GM18861 (cell line): ENCODE data around the gene CCSER1.
A peak's percentile ranks its signal among the peaks of the same experiment; 100 is the strongest.

ENCODE experiments used
- ATAC-seq: cut with Tn5 transposase; IDR thresholded peaks from one replicate; pipeline ENCODE4 v1.9.1; 2021; ENCODE audit not compliant: unreplicated experiment

CCSER1 gene

DNA sequence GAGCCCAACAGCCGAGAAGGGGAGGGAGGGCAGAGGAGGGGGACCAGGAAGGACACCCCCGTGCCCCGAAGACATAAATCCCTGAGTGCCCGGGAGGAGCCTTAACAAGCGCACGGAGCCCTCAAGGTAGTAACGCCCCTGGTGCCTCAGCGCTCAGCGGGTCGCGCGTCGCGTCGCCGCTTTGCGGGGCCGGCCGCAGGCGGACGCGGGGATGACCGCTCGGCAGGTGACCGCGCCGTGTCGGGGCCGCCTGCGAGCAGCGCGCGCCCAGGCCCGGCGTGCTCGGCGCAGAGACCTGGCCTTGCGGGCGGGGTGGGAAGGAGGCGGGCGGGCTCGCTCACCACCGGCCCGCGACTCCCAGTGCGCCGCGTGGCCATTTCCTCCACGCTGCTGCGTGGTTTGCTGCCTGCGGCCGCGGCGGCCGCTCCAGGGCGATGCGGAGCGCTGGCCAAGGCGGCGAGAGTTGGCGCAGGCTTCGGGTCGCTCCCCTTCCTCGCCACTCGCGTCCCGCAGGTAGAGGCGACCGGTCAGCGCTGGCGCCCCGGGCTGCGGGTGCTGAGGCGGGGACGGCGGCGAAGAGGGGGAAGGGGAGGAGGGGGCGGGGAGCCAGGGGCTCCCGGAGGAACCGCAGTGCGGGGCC lies 632 bp downstream of the CCSER1 start:
- ATAC-seq = peak; percentile 15

DNA sequence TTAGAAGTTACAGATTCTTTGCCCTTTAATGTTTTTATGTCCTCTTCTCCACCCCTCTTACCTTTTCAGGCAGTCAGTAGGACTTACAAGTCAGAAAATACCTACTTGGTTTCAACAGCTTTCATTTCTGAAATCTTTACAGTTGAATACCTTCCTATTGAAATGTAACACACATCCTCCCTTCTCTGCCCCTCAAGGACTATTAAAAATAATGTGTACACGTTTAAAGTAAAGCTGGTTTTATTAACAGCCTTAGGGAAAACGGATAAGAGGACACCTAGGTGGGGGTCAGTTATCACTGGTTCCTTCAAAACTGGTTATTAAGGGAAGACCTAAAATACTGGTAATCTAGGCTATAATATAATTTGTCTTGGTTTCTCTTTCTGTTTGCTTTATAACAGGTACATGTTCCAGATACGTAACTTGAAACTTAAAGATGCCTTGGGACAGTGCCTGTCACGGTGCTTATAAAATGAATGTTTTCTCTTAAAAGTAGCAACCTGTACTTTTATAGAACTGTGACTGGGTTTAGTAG lies 1.8 kb downstream of the CCSER1 start:
- no peak for ATAC-seq

DNA sequence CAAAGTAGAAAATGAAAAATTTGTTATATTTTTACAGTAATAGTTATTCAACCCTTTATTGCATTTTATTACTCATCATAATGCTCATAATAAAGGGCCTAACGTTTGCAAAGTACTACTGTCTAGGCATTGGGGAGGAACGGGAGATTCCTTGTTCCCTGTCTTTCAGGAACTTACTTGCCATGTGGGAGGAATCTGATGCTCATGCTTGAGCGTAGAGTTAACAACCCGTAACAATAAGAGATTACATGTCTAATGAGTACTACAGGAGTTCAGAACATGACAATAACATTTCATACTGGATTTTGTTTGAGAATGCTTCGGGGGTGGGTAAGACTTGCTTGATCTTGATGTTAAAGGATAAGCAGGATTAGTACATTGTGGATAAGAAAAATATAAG lies 2.9 kb downstream of the CCSER1 start:
- ATAC-seq = no peak

DNA sequence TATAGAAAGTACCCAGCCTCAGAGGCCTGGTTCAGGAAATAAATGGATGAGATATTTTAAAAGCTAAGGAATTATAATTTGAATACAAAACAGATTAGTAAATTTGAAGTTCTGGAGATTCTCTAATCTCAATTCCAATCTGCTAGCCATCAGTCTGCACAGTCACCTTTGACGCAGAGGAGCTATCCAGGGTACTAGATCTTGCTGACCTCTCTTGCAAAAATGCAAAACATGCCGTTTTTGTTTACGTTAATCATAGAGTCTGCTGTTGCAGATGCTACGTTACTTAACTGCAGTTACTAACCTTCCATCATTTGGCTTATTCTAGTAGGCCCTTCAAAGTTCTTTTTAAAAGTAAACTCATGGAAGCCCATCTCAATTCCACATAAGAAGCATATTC lies 10.4 kb downstream of the CCSER1 start:
- no peak for ATAC-seq

DNA sequence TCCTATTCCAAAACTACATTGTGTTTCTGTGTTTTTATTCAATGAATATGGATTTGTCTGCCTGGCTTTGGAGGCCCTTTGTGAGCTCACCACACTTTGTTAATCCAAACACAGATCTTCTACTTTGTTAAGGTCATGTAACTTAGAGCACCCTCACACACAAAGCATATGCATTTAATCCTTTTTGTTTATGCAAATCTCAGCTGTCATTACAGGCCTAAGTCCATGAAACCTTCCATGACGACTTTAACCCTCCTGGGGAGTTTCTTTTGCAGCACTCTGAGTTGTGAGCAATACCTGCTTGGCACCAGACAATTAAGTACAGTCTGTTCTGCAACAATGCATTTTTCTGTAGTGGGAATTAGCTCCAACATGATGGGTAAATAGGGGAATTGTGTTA lies 14.9 kb downstream of the CCSER1 start:
- no peak for ATAC-seq

DNA sequence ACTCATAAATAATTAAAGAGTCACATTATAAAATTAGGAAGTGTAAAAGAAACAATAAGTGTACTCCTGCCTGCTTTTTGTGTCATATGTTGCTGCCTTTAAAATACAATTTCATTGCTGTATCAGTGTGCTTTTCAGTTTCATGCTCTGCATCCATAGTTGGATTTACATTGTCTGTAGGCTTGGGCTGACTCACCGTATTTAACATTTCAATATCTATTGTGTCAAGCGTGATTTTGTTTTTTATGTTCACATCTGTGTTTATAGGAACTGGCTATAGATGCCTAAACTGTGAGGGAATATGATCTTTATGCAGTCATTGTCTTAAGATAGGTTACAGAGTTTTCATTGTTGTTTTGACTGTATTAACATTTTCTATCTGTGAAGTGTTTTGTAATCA lies 18.1 kb downstream of the CCSER1 start:
- no peak for ATAC-seq

DNA sequence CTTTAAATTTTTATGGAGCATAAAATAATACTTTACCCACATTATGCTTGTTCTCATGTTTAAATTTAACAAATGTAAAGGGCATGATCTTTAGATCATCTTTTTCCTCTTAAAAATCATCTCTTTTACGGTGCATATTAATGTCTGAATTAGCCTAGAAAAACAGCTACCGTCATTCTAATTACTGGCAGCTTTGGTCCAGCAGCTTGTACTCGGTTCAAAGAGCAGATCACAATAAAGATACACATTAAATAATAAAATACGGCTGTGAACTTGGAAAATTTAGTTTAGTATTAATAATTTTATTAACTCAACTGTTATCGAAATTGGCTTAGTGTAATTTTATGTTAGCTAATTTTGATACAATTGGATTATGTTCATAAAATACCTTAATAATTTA lies 19.1 kb downstream of the CCSER1 start:
- ATAC-seq = no peak

DNA sequence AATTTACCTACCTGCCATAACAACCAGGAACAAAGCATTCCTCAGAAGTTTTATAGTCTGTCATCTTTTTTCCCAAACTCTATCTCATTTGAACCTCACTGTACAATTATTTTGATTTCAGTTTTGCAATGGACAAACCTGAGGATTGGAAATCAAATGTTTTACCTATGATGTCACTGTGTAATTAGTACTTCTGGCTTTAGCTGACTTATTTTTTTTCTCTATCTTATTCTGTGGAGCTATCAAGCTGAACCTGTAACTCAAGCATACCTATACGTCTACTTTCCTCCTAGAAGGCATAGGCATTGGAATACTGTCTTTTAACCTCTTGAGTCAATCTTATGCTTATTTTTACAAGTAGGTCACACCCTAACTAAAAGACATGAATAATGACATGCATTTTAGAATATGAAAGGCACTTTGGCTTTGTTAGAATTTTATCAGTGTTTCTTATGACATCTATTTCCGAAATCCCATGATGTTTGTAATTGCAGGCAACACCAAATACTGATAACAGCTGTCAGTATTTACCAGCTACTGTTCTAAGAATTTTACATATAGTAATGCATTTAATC lies 21.5 kb downstream of the CCSER1 start:
- ATAC-seq = no peak

DNA sequence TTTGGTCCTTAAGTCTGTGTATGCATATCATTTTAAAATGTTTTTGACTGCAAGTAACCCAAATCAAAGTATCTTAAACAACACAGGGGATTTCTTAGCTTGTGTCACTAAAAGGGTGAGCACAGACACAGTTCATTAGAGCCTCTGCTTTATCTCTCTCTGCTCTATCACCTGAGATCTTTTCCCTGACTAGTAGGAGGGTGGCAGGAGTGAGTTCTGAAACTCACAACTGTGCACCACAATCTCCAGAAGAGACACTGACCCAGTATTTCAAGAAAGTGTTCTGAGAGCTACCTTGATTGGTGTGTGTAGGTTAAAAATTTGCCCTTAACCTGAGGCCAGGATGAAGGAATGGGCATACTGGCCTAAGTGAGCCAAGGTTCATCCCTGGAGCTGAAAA lies 24.8 kb downstream of the CCSER1 start:
- ATAC-seq = no peak

DNA sequence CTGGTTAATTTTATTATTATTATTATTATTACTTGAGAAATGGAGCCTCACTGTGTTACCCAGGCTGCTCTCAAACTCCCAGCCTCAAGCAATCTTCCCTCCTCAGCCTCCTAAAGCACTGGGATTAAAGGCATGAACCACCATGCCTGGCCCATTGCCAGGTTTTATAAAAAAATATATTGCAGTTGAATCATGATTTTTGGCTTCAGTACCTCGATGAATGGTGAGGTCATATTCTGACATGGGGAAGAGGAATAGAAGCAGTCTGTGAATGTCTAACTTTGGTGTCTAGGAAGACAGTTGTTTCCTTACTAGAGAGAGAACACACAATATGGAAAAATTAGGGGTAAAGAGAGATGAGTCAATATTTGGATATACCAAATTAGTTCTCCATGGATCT lies 32.0 kb downstream of the CCSER1 start:
- ATAC-seq = no peak

DNA sequence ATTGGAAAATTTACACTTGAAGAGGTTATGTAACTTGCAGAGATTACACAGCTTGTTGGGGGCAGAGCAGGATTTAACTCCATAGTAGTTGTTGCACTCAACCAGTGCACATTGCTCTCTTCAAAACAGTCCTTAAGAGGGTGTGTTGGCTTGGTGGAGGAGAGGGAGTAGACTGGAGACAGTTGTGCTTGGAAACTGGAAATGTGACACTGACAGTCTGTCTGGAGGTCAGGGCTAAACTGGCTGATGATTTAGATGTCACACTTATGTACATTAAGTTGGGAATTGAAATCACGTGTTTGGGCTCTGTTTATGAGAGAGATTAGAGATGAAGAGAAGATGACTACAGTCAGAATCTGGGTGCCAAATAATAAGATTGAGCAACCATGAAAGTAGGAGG lies 32.9 kb downstream of the CCSER1 start:
- no peak for ATAC-seq

DNA sequence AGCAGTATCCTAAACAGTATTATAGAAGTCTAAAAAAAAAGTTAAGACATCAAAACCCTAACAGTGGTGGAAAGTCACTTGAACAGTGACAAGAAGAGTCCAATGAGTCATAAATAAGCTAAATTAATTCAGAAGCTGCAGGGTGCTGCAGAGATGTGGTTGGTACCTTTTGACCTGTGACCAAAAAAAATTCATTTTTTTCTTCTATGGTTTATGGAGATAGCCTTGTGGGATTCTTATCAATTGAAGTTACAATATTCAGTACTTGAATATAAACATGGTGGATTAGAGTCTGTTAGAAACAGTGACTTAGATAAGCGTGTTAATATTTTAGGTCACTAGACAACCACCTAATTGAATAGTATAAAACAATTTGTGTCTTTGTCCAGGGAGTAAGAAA lies 35.4 kb downstream of the CCSER1 start:
- ATAC-seq = no peak

DNA sequence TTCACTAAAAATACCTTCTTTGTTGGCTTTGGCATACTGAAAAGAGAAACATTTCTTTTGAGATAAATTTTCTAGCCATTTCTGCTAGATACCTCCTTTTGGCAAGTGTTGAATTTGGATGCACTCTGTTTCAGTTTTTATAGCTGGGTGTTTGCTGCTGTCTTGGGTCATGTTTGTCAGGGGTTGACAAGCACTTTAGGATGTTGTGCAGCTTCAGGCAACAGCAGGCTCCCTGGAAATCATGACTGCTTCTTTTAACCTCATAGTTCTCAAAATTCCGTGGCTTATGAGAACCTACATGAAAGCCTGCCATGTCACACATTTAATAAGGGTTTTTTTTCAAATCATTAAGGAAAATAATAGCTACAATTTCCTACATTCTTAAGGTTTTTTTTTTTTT lies 36.7 kb downstream of the CCSER1 start:
- ATAC-seq = no peak

DNA sequence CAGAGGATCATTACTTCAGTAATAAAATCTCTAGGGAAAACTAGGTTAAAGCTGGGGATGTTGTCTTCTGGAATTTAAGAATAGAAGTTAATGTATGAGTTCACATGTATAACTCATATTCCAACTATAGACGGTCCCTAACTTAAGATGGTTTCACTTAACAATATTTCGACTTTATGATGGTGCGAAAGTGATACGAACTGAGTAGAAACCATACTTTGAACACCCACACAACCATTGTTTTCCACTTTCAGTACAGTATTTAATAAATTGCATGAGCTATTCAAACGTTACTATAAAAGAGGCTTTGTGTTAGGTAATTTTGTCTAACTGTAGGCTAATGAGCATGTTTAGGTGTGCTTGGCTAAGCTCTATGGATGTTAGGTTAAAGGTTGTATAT lies 38.7 kb downstream of the CCSER1 start:
- ATAC-seq = peak; percentile 90

DNA sequence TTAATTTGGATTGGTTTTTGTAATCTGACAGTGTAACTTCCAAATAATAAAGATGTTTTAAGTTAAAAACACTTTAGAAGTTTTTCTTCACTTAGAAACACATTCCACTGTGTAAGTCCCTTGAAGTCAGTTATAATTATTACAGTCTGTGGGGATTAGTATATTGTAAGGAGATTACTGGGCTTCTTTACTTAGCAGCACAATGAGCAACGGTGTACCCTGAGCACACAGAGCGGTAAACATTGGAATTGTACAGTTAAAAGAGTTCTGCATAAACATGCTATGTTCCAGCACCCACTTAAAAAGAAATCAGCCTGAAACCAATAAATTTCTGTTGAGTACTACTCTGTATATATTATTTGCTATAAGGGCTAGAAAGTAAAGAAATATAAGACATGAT lies 44.3 kb downstream of the CCSER1 start:
- ATAC-seq = no peak

DNA sequence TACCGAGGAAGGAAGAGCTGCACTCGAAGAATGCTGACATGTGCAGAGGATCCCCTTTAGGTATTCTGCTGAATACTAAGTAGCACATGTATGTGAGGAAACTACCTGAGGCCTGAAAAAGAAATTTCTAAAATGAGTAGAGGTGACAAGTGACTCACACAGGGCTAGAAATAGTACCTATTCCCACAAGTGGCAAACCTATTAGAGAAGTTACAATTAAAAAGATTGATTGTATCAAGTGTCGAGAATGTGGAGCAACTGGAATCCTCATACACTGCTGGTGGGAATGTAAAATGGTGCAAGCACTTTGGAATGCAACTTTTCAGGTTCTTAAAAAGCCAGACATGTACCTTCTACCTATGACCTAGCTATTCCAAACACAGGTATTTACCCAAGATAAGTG lies 47.4 kb downstream of the CCSER1 start:
- no peak for ATAC-seq

DNA sequence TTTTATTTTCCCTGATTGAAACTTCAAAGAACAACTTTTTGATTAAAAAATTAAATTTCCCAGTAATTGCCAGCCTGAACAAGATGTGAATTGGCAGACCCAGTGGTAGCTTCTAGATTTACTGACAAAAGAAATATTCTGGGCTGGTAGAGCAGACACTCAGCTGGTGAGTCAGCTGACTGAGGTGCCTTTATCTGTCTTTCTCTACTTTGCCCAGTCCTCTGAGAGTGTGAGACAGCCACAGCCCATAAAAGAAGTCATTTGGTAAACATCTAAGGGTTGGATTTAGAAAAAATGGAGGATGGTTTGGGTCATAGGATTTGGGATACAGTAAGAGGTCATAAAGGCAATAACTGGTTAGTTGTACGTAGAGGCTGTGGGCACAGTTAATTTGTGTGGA lies 54.5 kb downstream of the CCSER1 start:
- ATAC-seq = no peak

DNA sequence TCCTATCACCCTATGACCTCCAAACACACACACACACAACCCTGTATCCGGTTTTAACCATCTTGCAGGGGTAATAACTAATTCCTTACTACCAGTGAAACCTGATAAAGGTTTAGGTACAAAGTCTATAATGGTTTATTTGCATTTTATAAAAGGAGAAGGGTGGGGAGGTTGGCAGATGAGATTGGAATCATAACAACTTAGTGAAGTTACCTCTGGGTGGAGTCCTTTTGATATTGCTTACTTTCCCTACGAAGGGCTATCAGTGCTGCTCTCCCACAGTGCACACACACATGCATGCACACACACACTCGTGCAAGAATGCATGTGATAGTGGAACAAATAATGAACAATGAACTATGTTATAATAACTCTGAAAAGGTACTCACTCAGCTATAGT lies 56.1 kb downstream of the CCSER1 start:
- ATAC-seq = no peak

DNA sequence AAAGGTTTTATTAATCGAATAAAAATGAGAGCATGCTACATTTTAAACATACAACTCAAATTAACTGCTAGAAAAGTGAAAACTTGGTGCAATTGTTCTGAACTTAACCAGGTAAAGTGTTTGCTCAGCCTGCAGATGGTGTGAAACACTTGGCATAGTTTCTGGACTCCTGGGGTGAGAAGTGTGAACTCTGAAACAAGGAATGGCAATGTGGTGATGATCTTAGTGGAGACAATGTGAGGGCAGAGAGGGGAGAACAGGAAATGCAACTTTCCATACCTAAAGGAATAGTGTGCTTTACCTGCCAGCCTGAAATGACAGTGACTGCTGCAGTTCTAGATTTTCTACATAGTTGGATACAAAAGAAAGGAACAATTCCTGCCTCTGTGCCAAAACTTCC lies 57.4 kb downstream of the CCSER1 start:
- ATAC-seq = no peak

DNA sequence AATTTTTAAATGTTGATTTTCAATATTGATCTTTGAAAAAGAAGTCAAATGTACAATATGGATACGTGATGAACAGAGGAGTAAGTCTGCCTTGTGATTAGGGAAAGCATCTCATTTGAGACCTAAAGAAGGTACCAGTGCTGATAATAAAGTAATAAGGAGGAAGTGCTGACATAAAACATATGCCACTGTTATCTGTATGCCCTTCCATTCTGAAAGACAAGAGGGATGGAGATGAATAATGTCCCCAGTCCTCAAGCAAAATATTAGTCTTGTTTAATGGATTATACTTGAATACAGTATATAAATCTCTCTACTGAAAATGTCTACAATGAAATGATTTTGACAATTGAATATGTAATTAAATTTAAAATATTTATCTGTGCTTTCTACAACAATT lies 58.2 kb downstream of the CCSER1 start:
- no peak for ATAC-seq

DNA sequence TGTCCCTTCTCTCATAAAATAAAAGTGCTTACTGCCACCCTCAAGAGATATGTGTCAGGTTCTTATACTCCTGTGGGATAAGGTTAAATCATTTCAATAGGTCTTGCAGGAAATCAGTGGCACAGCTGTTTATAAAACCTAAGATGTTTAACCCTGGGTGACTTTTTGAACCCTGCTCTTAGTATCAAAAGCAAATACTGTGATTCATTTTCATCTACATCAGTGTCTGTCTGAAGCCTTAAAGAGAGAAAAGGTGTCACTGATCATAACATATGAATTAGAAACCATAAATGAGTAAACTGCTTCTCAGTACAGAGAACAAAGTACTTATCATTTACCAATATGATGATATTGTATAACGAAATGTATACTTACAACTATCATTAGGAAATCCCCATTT lies 59.0 kb downstream of the CCSER1 start:
- no peak for ATAC-seq

DNA sequence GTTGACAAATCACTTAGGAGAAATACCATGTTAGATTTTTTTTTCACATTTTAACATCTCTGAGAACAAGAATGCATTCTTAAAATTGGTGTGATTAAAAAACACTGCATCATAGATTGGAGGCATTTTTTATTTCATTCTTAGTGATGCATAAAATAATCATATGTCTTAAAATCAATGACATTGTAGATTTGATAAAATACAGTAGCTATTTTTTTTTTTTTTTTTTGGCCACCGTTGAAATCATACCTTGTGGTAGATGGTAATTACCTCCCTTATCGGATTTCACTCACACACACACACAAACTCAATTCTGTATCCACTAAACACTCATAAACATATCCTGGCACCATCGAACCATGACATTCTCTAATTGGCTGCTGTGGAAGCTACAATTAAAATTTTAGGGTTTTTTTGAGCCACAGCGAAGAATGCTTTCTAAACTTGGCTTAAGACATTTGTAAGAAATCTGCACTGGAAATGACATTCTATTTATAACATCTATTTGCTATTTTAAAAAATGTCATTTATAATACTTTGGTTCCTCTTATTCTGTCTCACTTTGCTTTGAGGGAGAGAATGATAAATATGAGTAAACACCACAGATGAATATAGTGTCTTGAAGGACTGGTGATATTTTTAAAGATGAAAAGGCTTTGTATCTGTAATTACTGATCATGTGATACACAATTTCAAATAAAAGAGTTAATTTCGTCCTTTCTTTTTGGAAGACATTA lies 60.1 kb downstream of the CCSER1 start:
- no peak for ATAC-seq
